Transverse colon (tissue), 4 donors: ENCODE measurements around the gene FBXL16. TPM values are rescaled to one million over a fixed set of nuclear protein-coding genes. Genes with fewer than 3 reads are reported as not detected.

Experiments used
- DNase-seq: peaks from one replicate; pipeline ENCODE4 v3.0.0-alpha.2; 2019
- H3K27ac ChIP-seq, 4 donors: fragments of 200-600 bp; sonication (generic); 2 replicates each; pipeline ENCODE4 v1.5.1; 2016 to 2018; ENCODE audit warnings: inconsistent platforms in 4 of 4
- H3K27me3 ChIP-seq: fragments of 200-600 bp; sonication (generic); 2 replicates; pipeline ENCODE4 v1.5.1; 2017; ENCODE audit warnings: inconsistent platforms
- H3K36me3 ChIP-seq, 4 donors: fragments of 200-600 bp; sonication (generic); 2 replicates each; pipeline ENCODE4 v1.5.1; 2017 to 2019; ENCODE audit warnings: inconsistent platforms in 4 of 4
- H3K4me1 ChIP-seq, 4 donors: fragments of 200-600 bp; sonication (generic); 2 replicates each; pipeline ENCODE4 v1.5.1; 2017 to 2020; ENCODE audit warnings: inconsistent platforms in 4 of 4
- H3K4me3 ChIP-seq, 4 donors: fragments of 200-600 bp; sonication (generic); 1 replicate in 1 of 4; 2 replicates in 3 of 4; pipeline versions ENCODE4 v1.5.1 to v1.6.1; 2017 to 2019; ENCODE audit warnings: inconsistent platforms in 4 of 4
- H3K9me3 ChIP-seq, 2 donors: fragments of 200-600 bp; sonication (generic); 2 replicates each; pipeline ENCODE4 v1.5.1; 2017 to 2019; ENCODE audit warnings: inconsistent platforms in 2 of 2
- EP300 ChIP-seq: sonication (generic); formaldehyde crosslinking; IDR thresholded peaks from one replicate; pipeline ENCODE4 v1.6.1; 2017; ENCODE audit warnings: antibody characterized with exemption, low read depth
- POLR2A ChIP-seq: fragments of 450-650 bp; IDR thresholded peaks from one replicate; pipeline ENCODE4 v1.6.1; 2016; ENCODE audit warnings: antibody characterized with exemption, mild to moderate bottlenecking, moderate library complexity
- POLR2AphosphoS5 ChIP-seq, 3 donors: sonication (generic); formaldehyde crosslinking; IDR thresholded peaks; one replicate each; pipeline ENCODE4 v1.6.1; 2016; ENCODE audit warnings: antibody characterized with exemption in 3 of 3
- WGBS, 2 donors: methylation state at CpG; one replicate each; pipeline ENCODE4 v1.1.5; 2018; ENCODE audit warnings: low coverage in 1 of 2; 5-methylcytosine and 5-hydroxymethylcytosine counted together
- in situ Hi-C, 4 donors: fragments of 200-750 bp; cut with MboI; loops; one replicate each; pipeline versions ENCODE4 v1.15.0 to v1.15.1; 2017; ENCODE audit warnings: low sequenced_read_pairs in 3 of 4, low pct_ligation_motif_present in 1 of 4, low pct_unique_long_range_greater_than_20kb in 1 of 4
- intact Hi-C: fragments of 100-400 bp; cut with DNase I; formaldehyde crosslinking; loops from one replicate; pipeline ENCODE4 v1.15.1; 2023; ENCODE audit warnings: low total_unique reads
- total RNA-seq, 4 donors: library from RNA; depleted of rRNA; stranded (reverse); fragments of >200 nt; gene quantifications; one replicate each; pipeline ENCODE4 v1.1.0, GENCODE V29; 2016
- TF ChIP-seq, protein P1 (sequence below), 5 experiments: fragments of 200-600 bp in 3 of 5; fragments of 450-650 bp in 2 of 5; sonication (generic) in 3 of 5; IDR thresholded peaks; 1 replicate in 2 of 5; 2 replicates in 3 of 5; pipeline ENCODE4 v1.5.1; 2016 to 2017; ENCODE audit warnings: antibody characterized with exemption in 5 of 5, inconsistent platforms in 3 of 5, mild to moderate bottlenecking in 2 of 5, moderate library complexity in 1 of 5

The FBXL16 gene
- total RNA-seq, 4 donors from 2014 or later = 0.60 to 3.5 (median 1.6) TPM; not detected in 1

DNA sequence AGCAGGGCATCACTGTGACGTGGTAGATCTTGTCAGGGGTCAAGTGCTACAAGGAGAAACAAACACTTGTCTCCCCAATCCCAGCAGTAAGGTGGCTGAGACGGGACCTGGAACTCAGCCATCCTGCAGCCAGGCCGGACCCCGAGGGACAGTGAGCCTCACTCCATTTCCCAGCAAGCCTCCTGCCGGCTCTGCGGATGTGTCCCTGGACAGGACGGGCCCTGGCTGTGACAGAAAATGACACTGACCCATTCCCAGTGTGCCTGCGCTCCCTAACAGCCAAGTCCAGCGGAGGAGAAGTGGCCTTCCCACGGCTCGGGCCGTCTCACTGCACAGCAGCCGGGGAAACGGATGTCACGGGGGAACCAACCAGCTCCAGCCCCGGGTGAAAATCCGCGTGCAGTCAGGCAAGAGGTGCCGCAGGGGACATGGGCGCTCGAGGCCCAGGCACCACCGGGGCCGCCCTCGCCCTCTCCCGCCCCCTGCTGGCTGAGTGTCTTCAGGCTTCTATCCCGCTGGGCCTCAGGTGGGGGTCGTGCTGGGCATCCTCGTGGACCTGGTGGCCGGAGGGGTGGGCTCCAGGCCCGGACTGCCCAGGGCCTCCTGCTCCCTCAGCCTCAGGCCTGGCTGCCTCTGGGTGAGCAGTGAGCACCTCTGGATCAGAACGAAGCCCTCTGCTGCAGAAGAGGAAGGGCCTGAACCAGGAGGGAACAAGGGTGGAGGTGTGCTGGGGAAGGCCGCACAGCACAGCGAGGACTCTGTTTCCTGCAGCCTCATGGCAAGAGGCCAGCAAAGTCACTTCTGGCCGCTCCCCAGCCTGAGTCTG lies 28.0 kb upstream of the FBXL16 start:
- intact Hi-C loops (no loop called here), in situ Hi-C loops (no loop called here)
- 82% methylated on average over 14 of the region's 34 CpGs; no CpG with 5 or more reads in 1 of the 2 donors for WGBS, 2 donors
- Histone ChIP-seq H3K27ac (no peak overlapping the region), H3K36me3 (peaks cover 0 to 14% (median 5%) of the 10 kb centered on the region in 4 donors), H3K4me3 (no peak overlapping the region), H3K27me3 (peaks cover under 1% of the 10 kb centered on the region), H3K9me3 (no peaks in the 10 kb centered on the region), H3K4me1 (peaks cover 2 to 8% (median 3%) of the 10 kb centered on the region in 4 donors)
- TF ChIP-seq, protein P1, sequence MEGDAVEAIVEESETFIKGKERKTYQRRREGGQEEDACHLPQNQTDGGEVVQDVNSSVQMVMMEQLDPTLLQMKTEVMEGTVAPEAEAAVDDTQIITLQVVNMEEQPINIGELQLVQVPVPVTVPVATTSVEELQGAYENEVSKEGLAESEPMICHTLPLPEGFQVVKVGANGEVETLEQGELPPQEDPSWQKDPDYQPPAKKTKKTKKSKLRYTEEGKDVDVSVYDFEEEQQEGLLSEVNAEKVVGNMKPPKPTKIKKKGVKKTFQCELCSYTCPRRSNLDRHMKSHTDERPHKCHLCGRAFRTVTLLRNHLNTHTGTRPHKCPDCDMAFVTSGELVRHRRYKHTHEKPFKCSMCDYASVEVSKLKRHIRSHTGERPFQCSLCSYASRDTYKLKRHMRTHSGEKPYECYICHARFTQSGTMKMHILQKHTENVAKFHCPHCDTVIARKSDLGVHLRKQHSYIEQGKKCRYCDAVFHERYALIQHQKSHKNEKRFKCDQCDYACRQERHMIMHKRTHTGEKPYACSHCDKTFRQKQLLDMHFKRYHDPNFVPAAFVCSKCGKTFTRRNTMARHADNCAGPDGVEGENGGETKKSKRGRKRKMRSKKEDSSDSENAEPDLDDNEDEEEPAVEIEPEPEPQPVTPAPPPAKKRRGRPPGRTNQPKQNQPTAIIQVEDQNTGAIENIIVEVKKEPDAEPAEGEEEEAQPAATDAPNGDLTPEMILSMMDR (IDR thresholded peaks at IDR 0.05) = peak in 2 of 5 experiments; percentile 27 to 36
- TF ChIP-seq POLR2A = no peak
- DNase-seq = no peak

DNA sequence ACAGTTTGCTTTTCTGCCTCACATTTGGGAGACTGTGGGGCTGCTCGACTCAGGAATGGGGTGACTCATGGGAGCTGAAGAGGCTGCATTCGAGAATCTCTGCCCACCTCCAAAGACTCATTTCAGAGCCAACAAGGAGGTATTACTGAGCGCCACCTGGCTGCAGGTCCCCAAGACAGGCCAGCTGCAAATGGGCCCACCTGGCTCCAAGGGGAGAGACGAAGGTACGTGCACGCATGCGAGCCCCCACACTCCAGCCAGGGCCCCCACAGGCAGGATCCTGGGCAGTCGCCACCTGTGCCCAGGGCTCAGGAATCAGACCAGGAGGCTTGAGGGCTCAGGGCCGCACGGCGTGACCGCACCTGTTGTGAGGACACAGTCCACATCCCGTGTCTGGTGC lies 27.3 kb upstream of the FBXL16 start:
- Histone ChIP-seq H3K4me1 (peaks cover 6 to 15% (median 10%) of the 10 kb centered on the region in 4 donors), H3K4me3 (no peak overlapping the region), H3K9me3 (no peaks in the 10 kb centered on the region), H3K27me3 (peaks cover 8% of the 10 kb centered on the region), H3K27ac (no peak overlapping the region), H3K36me3 (peaks cover 0 to 14% (median 5%) of the 10 kb centered on the region in 4 donors)
- TF ChIP-seq EP300 (no peak), POLR2A (no peak), POLR2AphosphoS5 (IDR thresholded peaks at IDR 0.05) (no peak)
- TF ChIP-seq, protein P1 (IDR thresholded peaks at IDR 0.05) = no peak
- DNase-seq = no peak
- in situ Hi-C loops (no loop called here), intact Hi-C loops (no loop called here)
- 89% methylated on average over 7 of the region's 13 CpGs; no CpG with 5 or more reads in 1 of the 2 donors for whole genome bisulfite sequencing, 2 donors

DNA sequence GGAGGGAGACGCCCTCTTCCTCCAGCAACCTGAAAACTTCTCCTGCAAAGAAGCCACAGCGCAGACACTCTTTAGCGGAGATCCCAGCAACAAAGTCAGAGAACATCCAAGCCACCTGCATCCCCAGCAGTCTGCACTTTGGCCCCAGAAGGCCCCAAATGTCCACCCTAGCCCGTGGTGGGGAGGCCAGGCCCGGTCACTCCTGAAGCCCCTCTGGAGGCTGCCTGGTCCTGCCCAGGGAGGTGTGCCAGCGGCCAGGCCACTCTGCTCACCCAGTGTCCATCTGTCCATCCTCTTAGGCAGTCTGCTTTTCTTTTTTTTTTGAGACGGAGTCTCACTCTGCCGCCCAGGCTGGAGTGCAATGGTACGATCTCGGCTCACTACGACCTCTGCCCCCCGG lies 26.7 kb upstream of the FBXL16 start:
- in situ Hi-C loops (no loop called here), intact Hi-C loops (no loop called here)
- Histone ChIP-seq H3K4me3 (no peak overlapping the region), H3K4me1 (peaks cover 12 to 17% (median 16%) of the 10 kb centered on the region in 4 donors), H3K9me3 (no peaks in the 10 kb centered on the region), H3K27ac (no peak overlapping the region), H3K36me3 (peaks cover 0 to 14% (median 5%) of the 10 kb centered on the region in 4 donors), H3K27me3 (peaks cover 14% of the 10 kb centered on the region)
- 93 to 94% methylated on average over 9 to 11 of the region's 12 CpGs for WGBS, 2 donors
- TF ChIP-seq POLR2AphosphoS5 (IDR thresholded peaks at IDR 0.05) (no peak), EP300 (no peak), POLR2A (no peak)
- TF ChIP-seq, protein P1 (IDR thresholded peaks at IDR 0.05) = no peak
- DNase-seq = no peak

DNA sequence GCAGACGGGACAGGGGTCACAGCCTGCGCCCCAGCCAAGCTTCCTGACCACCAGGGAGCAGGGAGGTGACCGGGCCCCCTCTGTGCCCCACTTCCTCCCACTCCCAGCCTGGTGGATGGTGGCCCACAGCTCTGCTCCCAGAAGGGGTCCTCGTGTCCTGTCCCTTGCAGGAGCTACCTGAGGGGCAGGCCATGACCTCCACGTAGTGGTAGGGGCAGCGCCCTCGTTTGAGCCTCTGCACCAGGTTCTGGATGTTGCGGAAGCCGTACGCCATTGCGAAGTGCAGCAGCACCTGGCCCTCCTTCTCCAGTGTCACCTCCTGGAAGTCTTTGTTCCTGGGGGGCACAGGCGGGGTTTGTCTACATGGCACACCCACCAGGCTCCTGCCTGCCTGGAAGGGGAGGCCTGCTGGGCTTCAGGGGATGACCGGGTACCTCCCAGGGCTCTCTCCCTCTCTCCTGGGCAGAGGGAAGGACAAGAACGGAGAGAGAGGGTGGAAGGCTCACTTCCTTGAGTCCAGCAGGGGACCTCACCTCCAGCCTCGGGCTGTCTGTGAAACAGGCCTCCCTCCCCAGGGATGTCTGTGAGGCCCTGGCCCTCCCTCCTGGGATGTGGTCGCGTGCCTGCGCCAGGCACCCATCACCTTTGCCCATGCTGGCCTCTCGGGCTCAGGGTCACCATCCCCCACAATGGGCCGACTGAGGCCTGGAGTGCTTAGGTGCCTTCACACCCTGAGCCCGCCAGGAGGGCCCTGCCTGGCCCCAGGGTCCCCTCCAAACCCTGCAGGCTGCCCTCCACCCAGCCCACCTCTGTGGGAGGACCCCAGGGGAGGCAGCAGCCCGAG lies 25.3 kb upstream of the FBXL16 start:
- in situ Hi-C loops = no loop called here
- WGBS, 2 donors = 80 to 100% methylated on average over 1 to 22 of the region's 22 CpGs

More for the DNA sequence above, 25.3 kb upstream of the FBXL16 start:
- intact Hi-C loops = no loop called here
- peaks cover 0 to 14% (median 5%) of the 10 kb centered on the region in 4 donors for H3K36me3 ChIP-seq
- H3K27me3 ChIP-seq = peaks cover 27% of the 10 kb centered on the region
- H3K4me3 ChIP-seq = no peak overlapping the region
- DNase-seq = no peak
- no peaks in the 10 kb centered on the region for H3K9me3 ChIP-seq
- no peak overlapping the region for H3K27ac ChIP-seq
- H3K4me1 ChIP-seq = peaks cover 21 to 29% (median 27%) of the 10 kb centered on the region in 4 donors
- TF ChIP-seq POLR2AphosphoS5 (IDR thresholded peaks at IDR 0.05) (no peak), EP300 (no peak), POLR2A (no peak)
- TF ChIP-seq, protein P1 (IDR thresholded peaks at IDR 0.05) = no peak
